SU-DHL-6 (cell line): ENCODE data around the gene ATP2A2.

Experiments
- CTCF ChIP-seq: fragments of 200-600 bp; sonication (generic); IDR thresholded peaks from one replicate; pipeline ENCODE4 v1.5.1; 2017; ENCODE audit warnings: antibody characterized with exemption, mild to moderate bottlenecking, low read length, moderate library complexity; ENCODE audit not compliant: insufficient read depth, poor library complexity, severe bottlenecking
- EZH2phosphoT487 ChIP-seq: fragments of 200-600 bp; sonication (generic), shearing (Covaris generic); conservative IDR thresholded peaks from 2 replicates; pipeline ENCODE4 v1.6.1; 2018; ENCODE audit warnings: mild to moderate bottlenecking, antibody characterized with exemption, low read length, moderate library complexity, mixed read lengths

DNA sequence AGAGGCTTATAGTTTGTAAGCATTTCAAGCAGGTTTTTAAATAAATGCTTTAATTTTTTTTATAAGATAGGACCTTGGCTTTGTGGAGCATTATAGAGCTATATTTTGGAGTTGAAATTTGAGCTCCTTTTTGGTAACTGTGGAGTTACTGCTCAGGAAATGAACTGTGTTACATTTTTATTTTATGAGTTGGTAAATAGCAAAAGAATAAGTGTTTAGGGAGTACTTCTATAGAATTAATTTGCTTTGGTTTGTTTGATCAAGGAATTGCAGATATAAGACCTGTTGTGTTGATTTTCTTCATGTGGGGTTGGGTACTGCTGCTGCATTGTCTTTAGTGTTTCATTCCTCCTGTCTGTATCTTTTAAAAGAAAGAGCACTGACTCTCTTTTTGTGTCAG is 3.5 kb downstream of the ATP2A2 start:
- TF ChIP-seq CTCF (no peak), EZH2phosphoT487 (no peak)
